AG04450 (cell line): Measurements from ENCODE around the gene GARNL3. TPM values are rescaled to one million over a fixed set of nuclear protein-coding genes. Genes with fewer than 3 reads are reported as not detected.

Experiments used
- CTCF ChIA-PET: fragments of 300-600, 350-600 bp; formaldehyde crosslinking; extraction: SDS; loops from one replicate; lab custom pipeline; 2022; ENCODE audit warnings: antibody characterized with exemption, inconsistent platforms; lab: Charles Lee
- POLR2A ChIA-PET: fragments of 350-600 bp; formaldehyde crosslinking; extraction: SDS; loops from one replicate; lab custom pipeline; 2021; ENCODE audit warnings: antibody characterized with exemption, inconsistent platforms; lab: Yijun Ruan, JAX
- DNase-seq: peaks from one replicate; pipeline ENCODE4 v3.0.0-alpha.2; 2011; ENCODE audit warnings: low read depth, low spot score
- H3K27ac ChIP-seq: one replicate; pipeline ENCODE4 v1.5.1; 2012; ENCODE audit warnings: low read depth, low read length, control low read depth
- H3K27me3 ChIP-seq: one replicate; pipeline ENCODE4 v1.6.0; 2012; ENCODE audit warnings: low read length; ENCODE audit not compliant: control insufficient read depth, insufficient read depth
- H3K4me3 ChIP-seq: 2 replicates; pipeline ENCODE4 v1.5.1; 2011; ENCODE audit warnings: mild to moderate bottlenecking, low read depth, low read length, control low read depth
- H3K9me3 ChIP-seq: 2 replicates; pipeline ENCODE4 v1.5.1; 2012; ENCODE audit warnings: low read length; ENCODE audit not compliant: control insufficient read depth, insufficient read depth
- CTCF ChIP-seq: IDR thresholded peaks from 2 replicates; pipeline ENCODE4 v1.5.1; 2011; ENCODE audit warnings: low read depth, low read length, control low read depth, inconsistent platforms
- polyA plus RNA-seq: library from polyadenylated mRNA; depleted of rRNA; stranded (reverse); fragments of >200 nt; gene quantifications from 2 replicates; pipeline ENCODE4 v1.2.3, GENCODE V29; 2011

GARNL3 gene
- polyA plus RNA-seq, 1 experiment, result 2.7 TPM

GRCh38 chr9:127351182-127352166 is 86.9 kb downstream of the GARNL3 start:
- CTCF ChIA-PET, result no interaction called here
- DNase-seq, result no peak
- Histone ChIP-seq H3K27me3 (no peaks in the 10 kb centered on the region), H3K4me3 (no peak overlapping the region), H3K27ac (no peak overlapping the region), H3K9me3 (no peaks in the 10 kb centered on the region)
- no peak for TF ChIP-seq CTCF
- POLR2A ChIA-PET, result no interaction called here

- ChIA-PET CTCF (no interaction called here), POLR2A (interaction anchor here (0.6 kb wide), 1 partner anchor 45 kb away, joined by 4 read pairs; no protein-coding TSS in a partner anchor)
These were observed 89.3 kb downstream of the GARNL3 start for GRCh38 chr9:127353882-127354281.

GRCh38 chr9:127356906-127357305 is 92.3 kb downstream of the GARNL3 start:
- no peaks in the 10 kb centered on the region for H3K9me3 ChIP-seq
- ChIA-PET POLR2A (no interaction called here), CTCF (no interaction called here)
- no peak overlapping the region for H3K4me3 ChIP-seq
- TF ChIP-seq CTCF, result no peak
- no peaks in the 10 kb centered on the region for H3K27me3 ChIP-seq
- no peak overlapping the region for H3K27ac ChIP-seq
- no peak for DNase-seq

More at GRCh38 chr9:127353882-127354281, 89.3 kb downstream of the GARNL3 start:
- Histone ChIP-seq H3K27me3 (no peaks in the 10 kb centered on the region), H3K4me3 (no peak overlapping the region), H3K27ac (no peak overlapping the region), H3K9me3 (no peaks in the 10 kb centered on the region)
- no peak for DNase-seq
- no peak for TF ChIP-seq CTCF

- TF ChIP-seq CTCF, result no peak
- ChIA-PET POLR2A (no interaction called here), CTCF (no interaction called here)
- H3K9me3 ChIP-seq, result no peaks in the 10 kb centered on the region
- H3K27me3 ChIP-seq, result no peaks in the 10 kb centered on the region
- no peak overlapping the region for H3K4me3 ChIP-seq
- no peak for DNase-seq
- H3K27ac ChIP-seq, result no peak overlapping the region
These were observed 93.5 kb downstream of the GARNL3 start for GRCh38 chr9:127358023-127358535.

- no peak for TF ChIP-seq CTCF
- no peak overlapping the region for H3K27ac ChIP-seq
- H3K4me3 ChIP-seq, result no peak overlapping the region
- H3K9me3 ChIP-seq, result no peaks in the 10 kb centered on the region
- POLR2A ChIA-PET, result no interaction called here
- no peak for DNase-seq
- CTCF ChIA-PET, result interaction anchor here (0.5 to 1.0 kb wide), 2 partner anchors 230 to 421 kb away, joined by 3 to 4 read pairs; no protein-coding TSS in a partner anchor
- no peaks in the 10 kb centered on the region for H3K27me3 ChIP-seq
These were observed 94.2 kb downstream of the GARNL3 start for GRCh38 chr9:127358770-127359169.
